ENCODE data around the gene PALMD.
A peak's percentile ranks its signal among the peaks of the same experiment; 100 is the strongest.

PALMD gene

DNA sequence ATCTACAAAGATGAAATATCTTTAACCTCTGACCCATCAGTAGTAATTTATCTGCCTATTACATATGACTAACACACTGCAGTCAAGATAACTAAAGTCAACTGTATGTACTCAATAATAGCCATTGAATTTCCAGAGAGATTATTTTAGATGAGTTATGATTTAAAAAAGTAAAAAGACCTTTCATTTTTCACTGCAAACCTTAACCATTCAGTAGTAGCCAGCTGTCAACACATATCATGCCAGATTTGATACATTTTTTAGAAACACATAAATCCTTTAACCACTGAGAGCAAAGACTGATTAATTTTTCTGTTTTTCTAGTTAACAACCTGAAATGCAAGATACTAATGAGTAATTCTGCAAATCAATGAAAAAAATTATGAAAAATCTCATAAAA is 31.0 kb downstream of the PALMD start:
- no peak overlapping the region for H3K27ac ChIP-seq
- TF ChIP-seq ZFX (IDR thresholded peaks at IDR 0.05; ENCODE audit: borderline replicate concordance), result no peak
- TF ChIP-seq, protein P1, sequence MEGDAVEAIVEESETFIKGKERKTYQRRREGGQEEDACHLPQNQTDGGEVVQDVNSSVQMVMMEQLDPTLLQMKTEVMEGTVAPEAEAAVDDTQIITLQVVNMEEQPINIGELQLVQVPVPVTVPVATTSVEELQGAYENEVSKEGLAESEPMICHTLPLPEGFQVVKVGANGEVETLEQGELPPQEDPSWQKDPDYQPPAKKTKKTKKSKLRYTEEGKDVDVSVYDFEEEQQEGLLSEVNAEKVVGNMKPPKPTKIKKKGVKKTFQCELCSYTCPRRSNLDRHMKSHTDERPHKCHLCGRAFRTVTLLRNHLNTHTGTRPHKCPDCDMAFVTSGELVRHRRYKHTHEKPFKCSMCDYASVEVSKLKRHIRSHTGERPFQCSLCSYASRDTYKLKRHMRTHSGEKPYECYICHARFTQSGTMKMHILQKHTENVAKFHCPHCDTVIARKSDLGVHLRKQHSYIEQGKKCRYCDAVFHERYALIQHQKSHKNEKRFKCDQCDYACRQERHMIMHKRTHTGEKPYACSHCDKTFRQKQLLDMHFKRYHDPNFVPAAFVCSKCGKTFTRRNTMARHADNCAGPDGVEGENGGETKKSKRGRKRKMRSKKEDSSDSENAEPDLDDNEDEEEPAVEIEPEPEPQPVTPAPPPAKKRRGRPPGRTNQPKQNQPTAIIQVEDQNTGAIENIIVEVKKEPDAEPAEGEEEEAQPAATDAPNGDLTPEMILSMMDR (IDR thresholded peaks at IDR 0.05), result no peak

DNA sequence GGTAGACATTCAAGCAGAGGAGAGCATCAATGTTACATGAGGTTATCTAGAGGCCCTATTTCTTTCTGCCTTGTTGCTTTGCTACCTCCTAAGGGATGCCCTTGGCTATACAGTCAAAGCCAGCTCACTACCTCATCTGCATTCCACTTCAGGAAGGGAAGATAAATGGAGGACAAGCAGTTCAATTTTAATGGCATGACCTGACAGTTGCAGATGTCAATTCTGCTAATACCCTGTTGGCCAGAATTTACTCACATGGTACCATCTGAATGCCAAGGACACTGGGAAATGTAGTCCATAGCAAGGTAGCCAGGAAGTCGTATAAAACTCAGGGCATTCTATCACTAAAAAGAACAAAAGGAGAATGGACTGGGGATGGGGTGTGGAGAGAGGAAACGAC is 31.5 kb downstream of the PALMD start:
- no peak overlapping the region for H3K27ac ChIP-seq
- TF ChIP-seq ZFX (IDR thresholded peaks at IDR 0.05; ENCODE audit: borderline replicate concordance), result no peak
- TF ChIP-seq, protein P1 (IDR thresholded peaks at IDR 0.05), result no peak

DNA sequence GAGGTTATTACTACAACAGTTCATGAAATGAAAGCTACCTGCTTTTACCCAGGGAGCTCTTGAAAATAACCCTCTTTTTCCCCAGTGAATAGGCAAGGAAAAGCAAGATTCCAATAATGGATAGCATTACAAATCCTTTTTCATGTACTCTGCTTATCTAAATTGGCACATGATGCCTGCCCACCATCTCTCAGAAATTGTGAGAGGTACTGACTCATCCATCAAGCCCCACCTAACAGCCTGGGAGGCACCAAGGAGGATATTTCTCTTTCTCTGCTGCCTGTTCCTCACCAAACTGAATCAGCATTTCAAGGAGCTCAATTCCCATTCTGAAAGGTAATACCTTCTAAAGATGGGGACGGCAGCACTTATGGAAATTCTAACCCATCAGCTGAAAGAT is 34.4 kb downstream of the PALMD start:
- no peak for TF ChIP-seq ZFX (IDR thresholded peaks at IDR 0.05; ENCODE audit: borderline replicate concordance)
- TF ChIP-seq, protein P1 (IDR thresholded peaks at IDR 0.05), result no peak
- H3K27ac ChIP-seq, result no peak overlapping the region

DNA sequence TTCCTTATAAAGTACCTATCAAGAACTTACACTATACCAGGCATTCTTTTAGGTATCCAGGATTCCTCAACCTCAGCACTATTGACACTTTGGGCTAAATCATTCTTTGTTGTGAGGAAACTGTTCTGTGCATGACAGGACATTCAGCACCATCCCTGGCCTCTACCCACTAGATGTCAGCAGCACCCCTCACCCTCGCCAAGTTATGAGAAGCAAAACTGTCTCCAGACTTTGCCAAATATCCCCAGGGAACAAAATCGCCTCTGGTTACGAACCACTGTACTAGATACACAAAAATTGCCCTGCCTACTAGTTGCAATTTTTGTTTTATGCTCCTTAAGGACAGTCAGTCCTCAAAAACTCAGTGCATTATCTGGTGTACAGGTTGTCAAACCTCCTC is 35.7 kb downstream of the PALMD start:
- no peak overlapping the region for H3K27ac ChIP-seq
- TF ChIP-seq, protein P1 (IDR thresholded peaks at IDR 0.05), result no peak
- no peak for TF ChIP-seq ZFX (IDR thresholded peaks at IDR 0.05; ENCODE audit: borderline replicate concordance)

DNA sequence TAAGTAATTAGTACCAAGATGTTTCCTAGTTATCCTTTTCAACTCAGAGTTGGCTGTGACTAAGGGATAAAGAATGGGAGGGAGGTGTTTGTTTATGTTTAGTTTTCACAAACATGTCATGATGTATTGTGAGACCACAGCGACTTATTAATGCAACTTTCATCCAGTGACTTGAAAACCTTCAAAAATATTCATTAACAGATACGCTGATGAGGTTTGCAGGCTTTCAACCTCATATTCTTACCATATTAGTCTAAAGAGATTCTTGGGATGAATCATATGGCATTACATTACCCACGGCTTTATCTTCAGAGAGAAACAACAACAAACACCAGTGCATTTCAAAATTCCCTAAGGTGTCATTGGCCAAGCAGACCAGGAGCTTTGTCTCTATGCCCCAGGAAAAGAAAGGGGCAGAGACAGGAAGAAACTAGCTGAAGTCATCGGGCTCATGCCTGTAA is 36.4 kb downstream of the PALMD start:
- no peak overlapping the region for H3K27ac ChIP-seq
- TF ChIP-seq, protein P1 (IDR thresholded peaks at IDR 0.05), result no peak
- TF ChIP-seq ZFX (IDR thresholded peaks at IDR 0.05; ENCODE audit: borderline replicate concordance), result no peak

DNA sequence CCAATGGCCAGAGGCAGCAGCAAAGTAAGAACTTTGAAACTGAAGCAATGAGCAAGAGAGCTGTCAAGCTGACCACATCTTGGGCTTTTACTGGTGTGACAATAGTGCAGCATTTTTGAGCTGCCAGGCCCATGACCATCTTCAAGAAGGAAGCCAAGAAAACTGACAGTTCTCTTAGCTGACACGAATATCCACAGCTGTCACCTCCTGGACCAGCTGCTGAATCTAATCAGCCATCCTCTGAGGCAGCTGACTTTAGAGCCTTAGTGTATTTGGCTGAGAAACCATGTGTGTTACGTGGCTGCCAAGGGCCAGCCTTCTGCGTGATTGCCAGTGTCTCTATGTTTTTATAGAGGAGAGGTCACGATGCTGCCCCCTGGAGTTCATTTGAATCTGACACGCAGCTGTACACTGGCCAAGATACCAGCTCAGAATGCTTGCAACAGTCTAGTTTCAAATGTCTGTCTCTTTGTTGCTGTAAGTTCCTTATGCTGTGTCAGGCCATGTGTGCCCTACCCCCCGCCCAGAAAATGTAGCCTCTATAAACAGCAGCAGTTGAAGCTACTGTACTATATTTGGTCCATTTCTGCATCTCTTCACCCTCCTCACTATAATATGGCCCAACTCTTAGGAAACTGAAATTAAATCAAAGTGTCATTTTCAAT is 39.7 kb downstream of the PALMD start:
- TF ChIP-seq, protein P1 (IDR thresholded peaks at IDR 0.05), result peak; percentile 82
- TF ChIP-seq ZFX (IDR thresholded peaks at IDR 0.05; ENCODE audit: borderline replicate concordance), result no peak
- no peak overlapping the region for H3K27ac ChIP-seq

DNA sequence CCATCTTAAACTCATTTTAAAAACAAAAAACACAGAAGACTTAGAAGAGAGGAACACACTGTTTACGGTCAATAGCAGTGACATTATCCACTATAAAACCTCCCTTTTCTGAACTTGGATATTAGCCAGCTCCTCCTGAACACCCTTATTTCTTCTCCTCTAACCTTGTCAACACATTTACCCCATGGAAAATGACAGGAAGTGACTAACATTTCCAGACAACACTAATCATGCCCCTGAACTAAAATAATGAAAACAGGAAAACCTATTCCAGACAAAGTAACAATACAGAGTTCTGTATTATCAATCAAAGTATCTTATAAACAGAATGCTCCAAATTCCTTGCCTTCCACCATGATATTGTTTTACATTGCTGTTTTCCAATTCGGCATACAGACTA is 45.3 kb downstream of the PALMD start:
- no peak for TF ChIP-seq ZFX (IDR thresholded peaks at IDR 0.05; ENCODE audit: borderline replicate concordance)
- TF ChIP-seq, protein P1 (IDR thresholded peaks at IDR 0.05), result no peak

More for the DNA sequence above, 45.3 kb downstream of the PALMD start:
- H3K27ac ChIP-seq, result no peak overlapping the region
